GM21786 (cell line): ENCODE measurements around the gene CDH23.

ENCODE experiments used
- ATAC-seq: cut with Tn5 transposase; IDR thresholded peaks from one replicate; pipeline ENCODE4 v1.9.1; 2021; ENCODE audit not compliant: unreplicated experiment

Gene CDH23

GRCh38 chr10:71554671-71555070 is 158.0 kb downstream of the CDH23 start:
- no peak for ATAC-seq

- no peak for ATAC-seq
These were observed 158.5 kb downstream of the CDH23 start for GRCh38 chr10:71555087-71555723.

- no peak for ATAC-seq
These were observed 159.0 kb downstream of the CDH23 start for GRCh38 chr10:71555724-71556119.

GRCh38 chr10:71558991-71559390 is 162.3 kb downstream of the CDH23 start:
- no peak for ATAC-seq

- no peak for ATAC-seq
These were observed 164.4 kb downstream of the CDH23 start for GRCh38 chr10:71561003-71561574.

DNA sequence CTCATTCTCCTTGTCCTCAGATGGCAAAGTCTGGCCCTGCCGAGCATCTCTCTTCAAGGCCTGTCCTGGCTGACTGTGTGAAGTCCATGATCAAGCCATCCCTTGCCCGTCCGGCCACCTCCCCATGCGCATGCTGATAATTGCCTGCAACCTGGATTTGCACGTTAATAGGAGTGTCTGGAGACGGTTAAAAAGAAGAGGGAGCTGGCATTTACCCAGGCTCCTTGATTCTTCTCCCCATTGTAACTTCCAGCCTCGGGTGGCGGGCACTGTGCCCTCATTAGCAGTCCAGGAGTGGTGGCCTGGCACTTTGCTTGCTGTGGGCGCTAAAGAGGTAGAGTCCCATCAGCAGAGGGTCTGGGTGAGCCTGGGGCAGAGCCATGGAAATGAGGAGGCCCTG is 165.5 kb downstream of the CDH23 start:
- ATAC-seq = no peak

DNA sequence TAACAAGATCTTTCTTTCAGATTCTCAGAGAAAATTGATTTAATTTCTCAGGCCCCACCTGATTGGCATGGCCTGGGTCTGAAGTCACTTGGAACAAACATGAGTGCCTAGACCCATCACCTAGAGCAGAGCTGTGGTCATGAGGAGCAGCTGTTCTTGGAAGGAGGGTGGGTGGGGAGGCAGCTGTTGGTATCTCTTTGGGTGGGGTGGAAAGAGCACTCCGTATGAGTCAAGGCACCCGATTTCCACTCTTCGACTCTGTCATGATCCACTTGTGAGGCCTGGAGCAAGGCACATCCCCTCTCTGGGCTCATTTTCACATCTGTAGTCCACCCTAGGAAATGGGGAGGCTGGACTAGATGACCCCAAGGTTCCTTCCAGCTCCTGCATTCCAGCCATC is 166.2 kb downstream of the CDH23 start:
- no peak for ATAC-seq

GRCh38 chr10:71564194-71564820 is 167.6 kb downstream of the CDH23 start:
- no peak for ATAC-seq

DNA sequence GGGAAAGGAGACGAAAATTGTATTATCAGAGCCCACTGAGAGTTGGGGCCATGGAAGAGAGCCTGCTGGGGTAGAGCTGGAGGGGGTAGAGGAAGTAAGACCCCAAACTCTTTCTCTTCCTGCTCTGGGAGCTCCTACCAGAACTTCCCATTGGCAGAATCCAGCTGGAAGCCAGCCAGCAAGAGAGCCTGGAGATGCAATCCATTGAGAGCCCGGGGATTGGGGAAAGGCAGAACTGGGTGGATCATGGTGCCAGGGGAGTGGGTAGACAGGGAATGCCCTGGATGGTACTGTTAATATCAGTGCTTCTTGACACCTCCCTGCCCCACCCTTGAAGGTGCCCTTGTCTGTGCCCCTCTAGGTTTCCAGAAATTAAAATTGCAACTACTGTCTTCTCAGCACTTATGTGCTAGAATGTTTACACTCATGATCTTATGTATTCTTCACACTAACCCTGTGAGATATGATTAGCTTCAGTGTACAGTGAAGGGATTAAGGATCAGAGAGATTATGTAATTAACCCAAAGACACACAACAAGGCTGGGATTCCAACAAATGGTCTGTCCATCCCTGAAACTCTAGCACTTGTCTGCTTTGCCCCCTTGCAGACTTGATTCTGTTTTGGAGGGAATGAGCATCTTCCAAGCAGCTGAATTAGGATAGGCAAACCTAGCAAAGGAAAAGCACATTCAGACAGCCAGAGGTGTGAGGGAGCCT is 168.7 kb downstream of the CDH23 start:
- no peak for ATAC-seq

DNA sequence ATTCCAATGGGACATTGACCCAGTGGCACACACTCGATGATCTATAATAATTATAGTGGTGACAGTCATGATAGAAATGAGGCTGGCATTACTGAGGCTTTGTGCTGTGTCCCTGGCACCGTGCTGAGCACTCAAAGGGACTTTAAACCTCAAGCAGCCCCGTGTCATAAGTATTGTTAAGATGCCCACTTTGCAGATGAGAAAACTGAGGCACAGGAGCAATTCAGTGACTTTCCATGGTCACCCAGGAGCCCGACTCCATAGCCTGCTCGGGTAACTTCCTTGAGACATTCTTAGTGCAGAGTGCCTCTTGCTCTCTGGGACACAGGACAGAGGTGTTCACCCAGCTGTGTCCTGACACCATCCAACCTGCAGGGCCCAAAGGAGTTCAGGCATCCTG is 170.3 kb downstream of the CDH23 start:
- ATAC-seq = no peak

- ATAC-seq = no peak
These were observed 172.3 kb downstream of the CDH23 start for GRCh38 chr10:71568896-71569492.

- no peak for ATAC-seq
These were observed 173.3 kb downstream of the CDH23 start for GRCh38 chr10:71569775-71570588.

- no peak for ATAC-seq
These were observed 174.9 kb downstream of the CDH23 start for GRCh38 chr10:71571460-71572175.

GRCh38 chr10:71572962-71573361 is 176.2 kb downstream of the CDH23 start:
- no peak for ATAC-seq

GRCh38 chr10:71573562-71574518 is 177.1 kb downstream of the CDH23 start:
- ATAC-seq = no peak

DNA sequence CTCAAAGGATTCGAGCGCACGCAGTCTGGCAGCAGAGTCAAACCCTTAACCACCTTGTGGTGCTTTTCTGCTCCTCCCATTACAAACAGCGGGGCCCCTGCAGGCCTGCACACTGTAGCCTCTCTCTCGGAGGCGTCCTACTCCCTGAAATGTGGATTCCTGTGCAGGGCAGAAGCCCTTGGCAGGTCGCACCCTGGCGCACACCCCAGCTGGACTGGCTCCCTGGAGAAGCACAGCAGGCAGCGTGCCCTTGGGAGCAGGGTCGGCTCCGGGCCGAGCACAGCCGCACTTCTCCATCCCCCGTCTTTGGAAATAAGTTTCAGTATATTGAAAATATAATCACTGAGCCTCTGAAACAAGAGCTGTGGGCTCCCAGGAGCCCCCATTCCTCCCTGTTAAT is 178.7 kb downstream of the CDH23 start:
- no peak for ATAC-seq

DNA sequence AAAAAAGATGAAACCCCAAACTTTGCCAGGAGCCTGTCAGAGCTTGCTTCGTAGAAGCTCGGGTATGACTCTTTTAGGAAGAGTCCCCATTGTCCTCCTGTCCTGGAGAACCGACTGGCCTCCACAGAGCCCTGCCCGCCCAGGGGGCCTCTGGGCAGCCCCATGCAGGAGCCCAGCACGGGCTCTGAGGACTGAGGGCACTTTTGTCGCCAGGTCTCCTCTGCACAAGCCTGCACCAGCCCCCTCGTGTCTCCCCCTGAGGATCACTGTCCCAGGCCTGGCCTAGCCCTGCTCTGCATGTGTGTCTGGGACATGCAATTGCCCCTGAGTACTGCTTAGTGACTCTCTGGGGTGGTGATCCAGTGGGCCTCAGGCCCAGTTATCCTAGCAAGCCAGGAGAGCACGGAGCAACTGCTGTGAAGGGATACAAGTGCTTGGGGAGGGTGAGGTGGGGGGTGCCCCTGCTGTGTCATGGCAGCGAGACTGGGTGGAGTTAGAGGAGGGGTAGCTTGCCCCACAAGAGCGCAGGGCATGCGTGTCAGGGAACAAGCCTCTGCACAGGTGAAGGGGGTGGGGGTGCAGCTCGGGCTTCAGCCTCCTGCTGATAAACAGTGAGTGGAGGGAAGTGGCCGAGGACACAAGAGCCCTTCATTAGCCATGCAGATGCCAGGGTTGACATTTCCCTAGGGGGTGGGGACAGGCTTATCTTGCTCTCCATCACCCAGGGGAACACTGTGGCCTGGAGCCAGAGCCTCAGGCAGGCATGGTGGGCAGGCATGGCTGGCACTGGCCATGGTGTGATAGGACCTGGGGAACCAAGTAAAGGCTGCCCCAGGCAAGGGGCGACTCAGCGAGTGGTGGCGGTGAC is 179.4 kb downstream of the CDH23 start:
- no peak for ATAC-seq

DNA sequence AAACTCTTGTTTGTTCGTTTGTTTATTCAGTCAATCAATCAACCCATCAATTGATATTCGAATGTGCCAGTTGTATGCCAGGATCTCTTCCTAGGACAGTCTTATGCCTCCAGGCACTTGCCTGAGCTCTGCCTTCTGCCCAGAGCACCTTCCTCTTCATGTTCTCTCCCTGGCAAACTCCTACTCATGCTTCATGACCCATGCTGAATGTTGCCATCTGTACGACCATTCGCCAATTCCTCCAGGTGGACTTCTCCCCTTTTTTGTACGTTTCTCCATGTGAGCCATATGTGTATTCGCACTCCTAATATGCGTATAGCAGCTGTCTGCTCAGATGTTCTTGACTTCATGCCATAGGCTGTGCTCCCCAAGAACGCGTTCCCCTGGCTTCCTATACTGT is 180.1 kb downstream of the CDH23 start:
- ATAC-seq = no peak
